ENCODE data around the gene CENPVL3. TPM values are rescaled to one million over a fixed set of nuclear protein-coding genes. Genes with fewer than 3 reads are reported as not detected.

CENPVL3 gene
- total and polyA plus RNA-seq, 9 of the 15 experiments (the other 6 are each of a cell fraction or from before 2014, with no cell fraction given), result not detected

- TF ChIP-seq REST (IDR thresholded peaks at IDR 0.05; ENCODE audit: borderline replicate concordance) (peak; percentile 45; the same call in 1 of the 2 replicates), REST (CRISPR knock-in tag; IDR thresholded peaks at IDR 0.05; ENCODE audit: low read depth) (no peak), PTTG1 (tag; IDR thresholded peaks at IDR 0.05; ENCODE audit: low read depth) (no peak), HDGF (IDR thresholded peaks at IDR 0.05) (no peak)
These were observed 4.2 kb downstream of the CENPVL3 start (continued) for GRCh38 chrX:51614353-51615012.

All from K562 (cell line).